Epithelial cell of proximal tubule (primary cell): ENCODE results near the gene LRRC52. TPM values are rescaled to one million over a fixed set of nuclear protein-coding genes. Genes with fewer than 3 reads are reported as not detected.

ENCODE experiments used
- DNase-seq: peaks from one replicate; pipeline ENCODE4 v3.0.0-alpha.2; 2011; ENCODE audit warnings: low read depth
- H3K4me3 ChIP-seq: 2 replicates; pipeline ENCODE4 v1.5.1; 2011; ENCODE audit warnings: low read depth, mild to moderate bottlenecking, low read length
- CTCF ChIP-seq: conservative IDR thresholded peaks from 2 replicates; pipeline ENCODE4 v1.5.1; 2012; ENCODE audit warnings: low read depth, mild to moderate bottlenecking, low read length
- total RNA-seq: library from RNA; depleted of rRNA; stranded (reverse); fragments of >200 nt; gene quantifications from 2 replicates; pipeline ENCODE4 v1.2.3, GENCODE V29; 2015

The LRRC52 gene
- total RNA-seq, 1 donor from 2014 or later = not detected

GRCh38 chr1:165537356-165538109 lies 6.3 kb upstream of the LRRC52 start:
- no peak for DNase-seq
- no peak for TF ChIP-seq CTCF

GRCh38 chr1:165539306-165539705 lies 4.5 kb upstream of the LRRC52 start:
- TF ChIP-seq CTCF = no peak
- H3K4me3 ChIP-seq = no peak overlapping the region
- no peak for DNase-seq

More at GRCh38 chr1:165537356-165538109, 6.3 kb upstream of the LRRC52 start:
- H3K4me3 ChIP-seq = no peak overlapping the region

GRCh38 chr1:165539908-165540307 lies 3.9 kb upstream of the LRRC52 start:
- no peak for DNase-seq
- no peak overlapping the region for H3K4me3 ChIP-seq
- no peak for TF ChIP-seq CTCF

GRCh38 chr1:165542015-165542631 lies 1.7 kb upstream of the LRRC52 start:
- no peak overlapping the region for H3K4me3 ChIP-seq
- DNase-seq = no peak
- no peak for TF ChIP-seq CTCF

GRCh38 chr1:165542647-165543046 lies 1.2 kb upstream of the LRRC52 start:
- DNase-seq = no peak
- no peak for TF ChIP-seq CTCF
- H3K4me3 ChIP-seq = no peak overlapping the region

GRCh38 chr1:165544996-165545395 lies 1.2 kb downstream of the LRRC52 start:
- DNase-seq = no peak
- no peak for TF ChIP-seq CTCF
- H3K4me3 ChIP-seq = no peak overlapping the region

GRCh38 chr1:165545974-165546373 lies 2.2 kb downstream of the LRRC52 start:
- no peak for TF ChIP-seq CTCF
- no peak for DNase-seq
- H3K4me3 ChIP-seq = no peak overlapping the region
